ENCODE data around the gene GLE1.

GLE1 gene

DNA sequence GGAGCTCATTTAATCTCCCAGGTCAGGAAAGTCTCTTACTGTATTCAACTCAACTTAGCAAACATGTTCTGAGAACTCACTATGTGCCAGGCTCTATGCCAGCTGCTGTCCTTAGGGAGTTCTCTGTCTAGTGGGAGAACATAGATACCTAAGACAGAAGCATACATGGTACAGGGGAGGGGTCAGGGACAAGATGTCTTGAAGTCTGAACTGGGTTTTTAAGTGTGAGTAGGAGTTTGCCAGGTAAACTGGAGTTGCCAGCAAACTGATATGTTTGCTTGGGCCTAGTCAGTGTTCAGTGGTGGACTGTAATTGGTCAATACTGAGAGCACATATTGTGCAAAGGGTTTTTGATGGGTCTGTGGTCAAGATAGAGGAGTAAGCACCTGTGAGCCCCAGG lies 18.3 kb upstream of the GLE1 start:
- POLR2A ChIA-PET = no interaction called here
- no peaks in the 10 kb centered on the region for H3K4me1 ChIP-seq (ENCODE audit: control insufficient read depth, insufficient read depth, low read length)
- no peaks in the 10 kb centered on the region for H3K9me3 ChIP-seq (ENCODE audit: control insufficient read depth, insufficient read depth, low read depth, low read length)
- CTCF ChIA-PET = no interaction called here
- TF ChIP-seq ZFP3 (tag by site-specific recombination; IDR thresholded peaks at IDR 0.05; ENCODE audit: low read depth) (peak; percentile 72; the same call in 1 of the 2 replicates), KLF1 (tag by site-specific recombination; IDR thresholded peaks at IDR 0.05) (no peak)
- no peak overlapping the region for H3K27ac ChIP-seq (ENCODE audit: extremely low read depth, low read depth, low read length)
- peaks cover 20 to 90% of the 10 kb centered on the region in 2 experiments; a peak in 2 of 3 replicates for H3K36me3 ChIP-seq (ENCODE audit: control insufficient read depth in 2 of 2, insufficient read depth in 1 of 2, low read length in 2 of 2)
- no peak overlapping the region for H3K4me3 ChIP-seq (ENCODE audit: low read depth, low read length)

- Histone ChIP-seq H3K4me3 (ENCODE audit: low read depth, low read length) (no peak overlapping the region), H3K4me1 (ENCODE audit: control insufficient read depth, insufficient read depth, low read length) (no peaks in the 10 kb centered on the region), H3K36me3 (ENCODE audit: control insufficient read depth in 2 of 2, insufficient read depth in 1 of 2, low read length in 2 of 2) (peaks cover 8 to 84% of the 10 kb centered on the region in 2 experiments), H3K27ac (ENCODE audit: extremely low read depth, low read depth, low read length) (no peak overlapping the region), H3K9me3 (ENCODE audit: control insufficient read depth, insufficient read depth, low read depth, low read length) (no peaks in the 10 kb centered on the region)
- ChIA-PET POLR2A (interaction anchor here (0.7 kb wide), 1 partner anchor 205 kb away, joined by 4 read pairs; no protein-coding TSS in a partner anchor), CTCF (interaction anchor here (1.3 kb wide), 1 partner anchor 57 kb away, joined by 3 read pairs; no protein-coding TSS in a partner anchor)
- TF ChIP-seq ZBTB17 (tag by site-specific recombination; IDR thresholded peaks at IDR 0.05) (no peak), REST (tag by site-specific recombination; IDR thresholded peaks at IDR 0.05) (no peak), GLI4 (tag by site-specific recombination; IDR thresholded peaks at IDR 0.05) (no peak), ZNF155 (tag by site-specific recombination; IDR thresholded peaks at IDR 0.05) (no peak), ZNF549 (tag by site-specific recombination; IDR thresholded peaks at IDR 0.05) (no peak), ZNF48 (tag by site-specific recombination; IDR thresholded peaks at IDR 0.05) (no peak), MEIS1 (CRISPR knock-in tag; IDR thresholded peaks at IDR 0.05; ENCODE audit: borderline replicate concordance) (no peak), ZNF518A (tag by site-specific recombination; conservative IDR thresholded peaks at IDR 0.05; ENCODE audit: low read depth) (no peak), ZNF501 (tag by site-specific recombination; IDR thresholded peaks at IDR 0.05) (no peak), AEBP2 (tag by site-specific recombination; IDR thresholded peaks at IDR 0.05; ENCODE audit: borderline replicate concordance) (no peak), ZNF10 (tag by site-specific recombination; IDR thresholded peaks at IDR 0.05) (no peak)
- TF ChIP-seq, protein P1, sequence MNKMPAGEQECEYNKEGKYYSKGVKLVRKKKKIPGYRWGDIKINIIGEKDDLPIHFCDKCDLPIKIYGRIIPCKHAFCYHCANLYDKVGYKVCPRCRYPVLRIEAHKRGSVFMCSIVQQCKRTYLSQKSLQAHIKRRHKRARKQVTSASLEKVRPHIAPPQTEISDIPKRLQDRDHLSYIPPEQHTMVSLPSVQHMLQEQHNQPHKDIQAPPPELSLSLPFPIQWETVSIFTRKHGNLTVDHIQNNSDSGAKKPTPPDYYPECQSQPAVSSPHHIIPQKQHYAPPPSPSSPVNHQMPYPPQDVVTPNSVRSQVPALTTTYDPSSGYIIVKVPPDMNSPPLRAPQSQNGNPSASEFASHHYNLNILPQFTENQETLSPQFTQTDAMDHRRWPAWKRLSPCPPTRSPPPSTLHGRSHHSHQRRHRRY (tag by site-specific recombination; IDR thresholded peaks at IDR 0.05) = no peak
- TF ChIP-seq, protein P2, sequence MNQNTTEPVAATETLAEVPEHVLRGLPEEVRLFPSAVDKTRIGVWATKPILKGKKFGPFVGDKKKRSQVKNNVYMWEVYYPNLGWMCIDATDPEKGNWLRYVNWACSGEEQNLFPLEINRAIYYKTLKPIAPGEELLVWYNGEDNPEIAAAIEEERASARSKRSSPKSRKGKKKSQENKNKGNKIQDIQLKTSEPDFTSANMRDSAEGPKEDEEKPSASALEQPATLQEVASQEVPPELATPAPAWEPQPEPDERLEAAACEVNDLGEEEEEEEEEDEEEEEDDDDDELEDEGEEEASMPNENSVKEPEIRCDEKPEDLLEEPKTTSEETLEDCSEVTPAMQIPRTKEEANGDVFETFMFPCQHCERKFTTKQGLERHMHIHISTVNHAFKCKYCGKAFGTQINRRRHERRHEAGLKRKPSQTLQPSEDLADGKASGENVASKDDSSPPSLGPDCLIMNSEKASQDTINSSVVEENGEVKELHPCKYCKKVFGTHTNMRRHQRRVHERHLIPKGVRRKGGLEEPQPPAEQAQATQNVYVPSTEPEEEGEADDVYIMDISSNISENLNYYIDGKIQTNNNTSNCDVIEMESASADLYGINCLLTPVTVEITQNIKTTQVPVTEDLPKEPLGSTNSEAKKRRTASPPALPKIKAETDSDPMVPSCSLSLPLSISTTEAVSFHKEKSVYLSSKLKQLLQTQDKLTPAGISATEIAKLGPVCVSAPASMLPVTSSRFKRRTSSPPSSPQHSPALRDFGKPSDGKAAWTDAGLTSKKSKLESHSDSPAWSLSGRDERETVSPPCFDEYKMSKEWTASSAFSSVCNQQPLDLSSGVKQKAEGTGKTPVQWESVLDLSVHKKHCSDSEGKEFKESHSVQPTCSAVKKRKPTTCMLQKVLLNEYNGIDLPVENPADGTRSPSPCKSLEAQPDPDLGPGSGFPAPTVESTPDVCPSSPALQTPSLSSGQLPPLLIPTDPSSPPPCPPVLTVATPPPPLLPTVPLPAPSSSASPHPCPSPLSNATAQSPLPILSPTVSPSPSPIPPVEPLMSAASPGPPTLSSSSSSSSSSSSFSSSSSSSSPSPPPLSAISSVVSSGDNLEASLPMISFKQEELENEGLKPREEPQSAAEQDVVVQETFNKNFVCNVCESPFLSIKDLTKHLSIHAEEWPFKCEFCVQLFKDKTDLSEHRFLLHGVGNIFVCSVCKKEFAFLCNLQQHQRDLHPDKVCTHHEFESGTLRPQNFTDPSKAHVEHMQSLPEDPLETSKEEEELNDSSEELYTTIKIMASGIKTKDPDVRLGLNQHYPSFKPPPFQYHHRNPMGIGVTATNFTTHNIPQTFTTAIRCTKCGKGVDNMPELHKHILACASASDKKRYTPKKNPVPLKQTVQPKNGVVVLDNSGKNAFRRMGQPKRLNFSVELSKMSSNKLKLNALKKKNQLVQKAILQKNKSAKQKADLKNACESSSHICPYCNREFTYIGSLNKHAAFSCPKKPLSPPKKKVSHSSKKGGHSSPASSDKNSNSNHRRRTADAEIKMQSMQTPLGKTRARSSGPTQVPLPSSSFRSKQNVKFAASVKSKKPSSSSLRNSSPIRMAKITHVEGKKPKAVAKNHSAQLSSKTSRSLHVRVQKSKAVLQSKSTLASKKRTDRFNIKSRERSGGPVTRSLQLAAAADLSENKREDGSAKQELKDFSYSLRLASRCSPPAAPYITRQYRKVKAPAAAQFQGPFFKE (tag by site-specific recombination; IDR thresholded peaks at IDR 0.05; ENCODE audit: borderline replicate concordance) = no peak
- TF ChIP-seq, protein P3, sequence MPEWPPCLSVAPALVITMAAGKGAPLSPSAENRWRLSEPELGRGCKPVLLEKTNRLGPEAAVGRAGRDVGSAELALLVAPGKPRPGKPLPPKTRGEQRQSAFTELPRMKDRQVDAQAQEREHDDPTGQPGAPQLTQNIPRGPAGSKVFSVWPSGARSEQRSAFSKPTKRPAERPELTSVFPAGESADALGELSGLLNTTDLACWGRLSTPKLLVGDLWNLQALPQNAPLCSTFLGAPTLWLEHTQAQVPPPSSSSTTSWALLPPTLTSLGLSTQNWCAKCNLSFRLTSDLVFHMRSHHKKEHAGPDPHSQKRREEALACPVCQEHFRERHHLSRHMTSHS (tag by site-specific recombination; IDR thresholded peaks at IDR 0.05) = no peak
Observed at GRCh38 chr9:128493424-128493823, 11.1 kb upstream of the GLE1 start.

Data from HEK293 (cell line).